H1 (cell line): ENCODE results near the gene FBN1. TPM values are rescaled to one million over a fixed set of nuclear protein-coding genes. Genes with fewer than 3 reads are reported as not detected.

Experiments
- BACH1 ChIP-seq: IDR thresholded peaks from 2 replicates; pipeline ENCODE4 v1.6.1; 2012; ENCODE audit warnings: low read length, improper control_type of control experiment
- JUN ChIP-seq: IDR thresholded peaks from 2 replicates; pipeline ENCODE4 v1.6.1; 2011; ENCODE audit warnings: low read depth, mild to moderate bottlenecking, improper control_type of control experiment, low read length
- PHF8 ChIP-seq: fragments of 200-600 bp; sonication (generic); conservative IDR thresholded peaks from 2 replicates; pipeline ENCODE4 v1.7.1; 2012; ENCODE audit warnings: low read depth, mild to moderate bottlenecking, inconsistent platforms, low read length, moderate library complexity
- POLR2AphosphoS5 ChIP-seq: IDR thresholded peaks from 2 replicates; pipeline ENCODE4 v1.6.1; 2011; ENCODE audit warnings: low read depth, low read length
- SP1 ChIP-seq: IDR thresholded peaks from 2 replicates; pipeline ENCODE4 v1.6.1; 2011; ENCODE audit warnings: low read depth, low read length
- SRF ChIP-seq: IDR thresholded peaks from 2 replicates; pipeline ENCODE4 v1.6.1; 2011; ENCODE audit warnings: mild to moderate bottlenecking, low read depth, low read length, moderate library complexity
- TAF7 ChIP-seq: optimal IDR thresholded peaks from 2 replicates; pipeline ENCODE3; 2011; ENCODE audit warnings: low read depth, mild to moderate bottlenecking, inconsistent platforms, low read length, moderate library complexity, borderline replicate concordance
- TBP ChIP-seq: IDR thresholded peaks from 2 replicates; pipeline ENCODE4 v1.6.1; 2011; ENCODE audit warnings: low read depth, low read length, improper control_type of control experiment
- polyA plus RNA-seq, 7 experiments: library from polyadenylated mRNA; depleted of rRNA in 3 of 7; stranded (reverse) in 5 of 7; unstranded in 2 of 7; fragments of >200 nt in 5 of 7; fragments of 200-250 nt in 2 of 7; gene quantifications; 1 replicate in 5 of 7; 2 replicates in 1 of 7; 4 replicates in 1 of 7; pipeline versions ENCODE4 v1.2.1 to v1.2.3, GENCODE V29; 2011 to 2013; ENCODE audit warnings: missing spikeins in 2 of 7, mixed read lengths in 2 of 7
- total RNA-seq: library from RNA; stranded (reverse); fragmentation: NEBNext Ultra II Directional; extraction: Animal tissue kit (Norgen Biotek cat#: 25700); gene quantifications from 2 replicates; pipeline ENCODE4 v1.2.1, GENCODE V29; 2021
- TF ChIP-seq, protein P1 (sequence below): IDR thresholded peaks from 2 replicates; pipeline ENCODE4 v1.6.1; 2012; ENCODE audit warnings: low read length, inconsistent platforms

The FBN1 gene
- total and polyA plus RNA-seq, 2 of the 8 experiments (the other 6 are each of a cell fraction or from before 2014, with no cell fraction given): 3.0 to 4.0 TPM

DNA sequence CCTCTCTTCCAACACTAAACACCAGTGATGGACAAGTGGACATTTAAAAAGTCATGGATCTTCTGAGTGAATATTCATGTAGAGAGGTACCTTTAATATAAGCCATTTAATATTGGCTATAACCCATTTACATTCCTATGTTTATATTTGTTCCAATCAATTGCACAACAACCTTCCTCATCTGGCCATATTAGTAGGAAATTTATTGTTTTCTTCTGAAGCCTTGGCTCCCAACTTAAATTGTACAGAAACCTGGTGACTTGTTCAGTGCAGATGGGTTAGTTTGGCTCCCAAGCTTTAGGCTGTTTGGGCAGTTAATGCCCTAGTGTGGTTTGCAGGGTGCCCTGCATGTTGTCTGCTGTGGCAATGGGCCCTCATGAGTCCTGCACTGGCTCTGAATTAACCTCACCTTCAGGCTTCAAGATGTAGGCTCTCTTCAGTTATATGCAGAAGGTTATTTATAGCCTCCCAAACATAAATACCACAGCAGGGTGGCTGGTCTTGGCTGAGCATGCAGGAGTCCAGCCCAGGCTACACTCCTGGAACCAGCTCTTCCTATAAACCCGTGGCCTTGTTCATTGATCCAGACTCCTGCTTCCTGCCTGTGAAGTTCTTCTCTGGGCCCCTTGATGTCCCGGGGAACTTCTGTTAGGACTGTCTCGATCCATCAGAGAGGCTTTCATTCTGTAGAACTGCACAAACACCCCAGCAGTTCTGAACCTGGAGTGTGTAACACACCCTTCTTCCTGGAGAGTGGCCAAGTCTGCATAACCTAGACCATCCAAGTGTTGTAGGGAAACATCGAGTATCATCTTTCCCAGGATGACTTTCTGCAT lies 257.3 kb downstream of the FBN1 start (continued):
- TF ChIP-seq SRF (no peak), POLR2AphosphoS5 (no peak), PHF8 (no peak), JUN (no peak), BACH1 (no peak), TAF7 (no peak), SP1 (no peak), TBP (no peak)
- TF ChIP-seq, protein P1, sequence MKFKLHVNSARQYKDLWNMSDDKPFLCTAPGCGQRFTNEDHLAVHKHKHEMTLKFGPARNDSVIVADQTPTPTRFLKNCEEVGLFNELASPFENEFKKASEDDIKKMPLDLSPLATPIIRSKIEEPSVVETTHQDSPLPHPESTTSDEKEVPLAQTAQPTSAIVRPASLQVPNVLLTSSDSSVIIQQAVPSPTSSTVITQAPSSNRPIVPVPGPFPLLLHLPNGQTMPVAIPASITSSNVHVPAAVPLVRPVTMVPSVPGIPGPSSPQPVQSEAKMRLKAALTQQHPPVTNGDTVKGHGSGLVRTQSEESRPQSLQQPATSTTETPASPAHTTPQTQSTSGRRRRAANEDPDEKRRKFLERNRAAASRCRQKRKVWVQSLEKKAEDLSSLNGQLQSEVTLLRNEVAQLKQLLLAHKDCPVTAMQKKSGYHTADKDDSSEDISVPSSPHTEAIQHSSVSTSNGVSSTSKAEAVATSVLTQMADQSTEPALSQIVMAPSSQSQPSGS: no peak
